RPMI7951 (cell line): Measurements from ENCODE around the gene KLHL42. TPM values are rescaled to one million over a fixed set of nuclear protein-coding genes. Genes with fewer than 3 reads are reported as not detected.

Source experiments
- DNase-seq: peaks from one replicate; pipeline ENCODE4 v3.0.0-alpha.2; 2012; ENCODE audit warnings: low read depth
- total RNA-seq: library from RNA; depleted of rRNA; stranded (reverse); fragments of >200 nt; shearing (Covaris generic); gene quantifications from 2 replicates; pipeline ENCODE4 v1.2.3, GENCODE V29; 2014

KLHL42 gene
- total RNA-seq, 1 experiment from 2014 or later: 13.7 TPM

- DNase-seq: peak; percentile 60
Observed at GRCh38 chr12:27780612-27781408, 777 bp downstream of the KLHL42 start.

GRCh38 chr12:27781680-27782079, 1.6 kb downstream of the KLHL42 start:
- no peak for DNase-seq

- DNase-seq: no peak
Observed at GRCh38 chr12:27782481-27782880, 2.4 kb downstream of the KLHL42 start.

- DNase-seq: peak; percentile 38
Observed at GRCh38 chr12:27785882-27786570, 6.0 kb downstream of the KLHL42 start.

- no peak for DNase-seq
Observed at GRCh38 chr12:27787559-27787958, 7.5 kb downstream of the KLHL42 start.

GRCh38 chr12:27790179-27790578, 10.1 kb downstream of the KLHL42 start:
- DNase-seq: no peak

- no peak for DNase-seq
Observed at GRCh38 chr12:27794818-27795584, 15.0 kb downstream of the KLHL42 start.

GRCh38 chr12:27796128-27796527, 16.1 kb downstream of the KLHL42 start:
- no peak for DNase-seq

- DNase-seq: no peak
Observed at GRCh38 chr12:27797301-27798025, 17.4 kb downstream of the KLHL42 start.

GRCh38 chr12:27800819-27801218, 20.8 kb downstream of the KLHL42 start:
- no peak for DNase-seq

- no peak for DNase-seq
Observed at GRCh38 chr12:27801630-27802029, 21.6 kb downstream of the KLHL42 start.

- no peak for DNase-seq
Observed at GRCh38 chr12:27802511-27802910, 22.5 kb downstream of the KLHL42 start.

- DNase-seq: no peak
Observed at GRCh38 chr12:27802936-27803335, 22.9 kb downstream of the KLHL42 start.

GRCh38 chr12:27805238-27805637, 25.2 kb downstream of the KLHL42 start:
- DNase-seq: no peak

GRCh38 chr12:27806259-27806658, 26.2 kb downstream of the KLHL42 start:
- no peak for DNase-seq

GRCh38 chr12:27807063-27807703, 27.1 kb downstream of the KLHL42 start:
- no peak for DNase-seq

- no peak for DNase-seq
Observed at GRCh38 chr12:27808841-27809240, 28.8 kb downstream of the KLHL42 start.

GRCh38 chr12:27810756-27811155, 30.7 kb downstream of the KLHL42 start:
- DNase-seq: peak; percentile 29

- DNase-seq: no peak
Observed at GRCh38 chr12:27812502-27812901, 32.5 kb downstream of the KLHL42 start.

GRCh38 chr12:27814411-27814810, 34.4 kb downstream of the KLHL42 start:
- no peak for DNase-seq

- no peak for DNase-seq
Observed at GRCh38 chr12:27814851-27815591, 35.0 kb downstream of the KLHL42 start.
